Activated naive CD4-positive, alpha-beta T cell treated with anti-CD3 and anti-CD28 coated beads, Interleukin-2, amount 50 U/mL, for 24 hours (primary cell): ENCODE data around the gene FHOD3.

Experiments
- H3K27ac Mint-ChIP-seq: one replicate; pipeline ENCODE4 v1.8.0; 2021; ENCODE audit warnings: mild to moderate bottlenecking, mixed read lengths
- H3K27me3 Mint-ChIP-seq: one replicate; pipeline ENCODE4 v1.8.0; 2021; ENCODE audit warnings: mixed read lengths
- H3K36me3 Mint-ChIP-seq: one replicate; pipeline ENCODE4 v1.8.0; 2021; ENCODE audit warnings: mixed read lengths
- H3K4me1 Mint-ChIP-seq: one replicate; pipeline ENCODE4 v1.8.0; 2021; ENCODE audit warnings: mixed read lengths
- H3K4me3 Mint-ChIP-seq: one replicate; pipeline ENCODE4 v1.8.0; 2021; ENCODE audit warnings: mild to moderate bottlenecking, mixed read lengths
- H3K9me3 Mint-ChIP-seq: one replicate; pipeline ENCODE4 v1.8.0; 2021; ENCODE audit warnings: mixed read lengths

The FHOD3 gene

DNA sequence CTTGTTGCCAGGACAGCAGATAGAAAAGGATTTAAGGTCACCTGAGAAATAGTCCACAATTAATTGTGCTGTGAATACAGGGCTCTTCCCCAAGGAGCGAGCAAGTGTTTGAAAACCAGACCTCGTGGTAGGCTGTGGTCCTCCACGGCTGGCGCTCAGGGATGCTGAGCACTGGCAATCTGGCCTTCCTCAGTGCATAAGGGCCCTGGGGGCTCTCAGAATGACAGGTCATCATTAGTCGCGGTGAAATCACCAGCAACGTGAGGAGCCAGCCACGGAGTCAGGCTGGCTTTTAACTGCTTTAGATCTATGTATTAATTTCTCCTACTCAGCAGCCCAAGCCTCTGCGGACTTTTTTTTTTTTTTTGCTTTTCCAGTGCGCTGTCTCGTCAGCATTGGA lies 148.5 kb downstream of the FHOD3 start:
- Mint-ChIP-seq H3K36me3 (no peaks in the 10 kb centered on the region), H3K9me3 (no peaks in the 10 kb centered on the region), H3K27ac (no peak overlapping the region), H3K27me3 (peaks cover 14% of the 10 kb centered on the region), H3K4me1 (no peaks in the 10 kb centered on the region), H3K4me3 (no peak overlapping the region)

DNA sequence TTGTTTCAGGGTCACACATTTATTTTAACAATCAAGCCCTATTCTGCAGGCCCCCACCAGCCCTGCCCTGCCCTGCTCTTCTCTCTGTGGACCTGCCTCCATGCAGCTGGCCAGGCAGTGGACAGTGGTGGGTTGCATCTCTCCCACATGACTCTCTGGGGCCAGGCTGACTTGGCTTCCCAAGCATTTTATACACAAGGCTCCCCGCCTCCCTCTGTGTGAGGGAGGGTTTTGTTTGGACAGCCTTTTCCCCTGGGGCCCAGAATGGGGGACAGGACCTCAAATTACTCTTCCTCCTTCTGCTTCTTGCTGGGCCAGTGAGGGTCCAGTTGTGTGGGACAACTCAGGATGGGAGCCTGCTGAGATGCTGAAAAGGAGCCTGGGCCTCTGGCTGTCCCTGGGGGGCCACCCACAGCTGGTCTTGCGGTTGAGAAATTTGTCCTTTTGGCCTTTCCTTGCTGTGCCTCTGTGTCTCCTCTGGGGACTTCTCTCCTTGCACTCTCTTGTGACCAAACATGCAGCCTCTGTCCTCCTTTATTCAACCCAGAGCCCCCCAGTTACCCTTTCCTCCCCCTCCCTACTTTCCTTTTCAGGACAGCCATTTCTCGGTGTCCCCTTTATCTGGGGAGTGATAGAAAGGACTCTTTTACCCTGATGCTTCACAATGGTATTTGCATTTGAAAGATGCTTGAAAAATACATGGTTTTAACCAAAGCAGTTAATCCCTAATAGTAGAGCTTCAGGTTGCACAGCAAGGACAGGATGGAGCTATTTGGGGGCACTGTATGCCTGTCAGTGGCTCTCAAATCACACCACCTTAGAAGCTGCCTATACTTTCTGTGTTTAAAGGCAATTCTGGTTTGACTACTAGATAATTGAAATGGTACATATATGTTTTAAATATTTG lies 151.1 kb downstream of the FHOD3 start:
- H3K4me3 Mint-ChIP-seq: no peak overlapping the region
- no peaks in the 10 kb centered on the region for H3K4me1 Mint-ChIP-seq
- peaks cover 13% of the 10 kb centered on the region for H3K27me3 Mint-ChIP-seq
- H3K9me3 Mint-ChIP-seq: no peaks in the 10 kb centered on the region
- no peak overlapping the region for H3K27ac Mint-ChIP-seq
- H3K36me3 Mint-ChIP-seq: no peaks in the 10 kb centered on the region

DNA sequence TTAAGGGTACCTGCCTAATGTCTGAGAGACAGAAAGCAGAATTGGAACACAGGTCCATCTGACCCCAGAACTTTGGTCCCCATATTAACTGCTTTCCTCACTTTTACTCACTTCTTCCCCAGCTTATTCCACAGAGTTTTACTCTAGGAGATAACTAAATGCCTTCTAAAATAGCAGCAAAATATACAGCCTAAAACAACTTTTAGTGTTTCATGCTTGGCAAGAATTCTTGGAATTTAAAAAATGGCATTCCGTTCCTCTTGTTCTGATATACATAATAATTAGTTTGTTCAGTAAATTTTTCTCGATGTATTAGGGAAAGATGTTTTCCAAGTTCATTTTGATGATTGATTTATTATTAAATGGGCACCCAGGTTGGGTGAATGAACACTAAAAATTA lies 151.9 kb downstream of the FHOD3 start:
- Mint-ChIP-seq H3K4me3 (no peak overlapping the region), H3K4me1 (no peaks in the 10 kb centered on the region), H3K27ac (no peak overlapping the region), H3K9me3 (no peaks in the 10 kb centered on the region), H3K27me3 (peaks cover 12% of the 10 kb centered on the region), H3K36me3 (no peaks in the 10 kb centered on the region)

DNA sequence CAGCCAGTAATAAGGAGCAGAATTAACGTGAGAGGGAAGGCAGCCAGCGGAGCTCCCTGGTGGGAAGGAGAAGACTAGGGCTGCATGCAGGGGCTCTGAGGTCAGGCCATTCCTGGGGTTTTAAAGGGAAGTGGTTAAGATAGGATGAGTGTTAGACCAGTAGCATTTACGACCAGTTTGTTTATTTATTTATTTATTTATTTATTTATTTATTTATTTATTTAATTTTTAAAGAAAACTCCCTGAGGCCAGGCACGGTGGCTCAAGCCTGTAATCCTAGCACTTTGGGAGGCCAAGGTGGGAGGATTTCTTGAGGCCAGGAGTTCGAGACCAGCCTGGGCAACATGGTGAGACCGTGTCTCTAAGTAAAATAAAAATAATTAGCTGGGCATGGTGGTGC lies 152.8 kb downstream of the FHOD3 start:
- Mint-ChIP-seq H3K27ac (no peak overlapping the region), H3K27me3 (peaks cover 10% of the 10 kb centered on the region), H3K36me3 (no peaks in the 10 kb centered on the region), H3K4me1 (no peaks in the 10 kb centered on the region), H3K9me3 (no peaks in the 10 kb centered on the region), H3K4me3 (no peak overlapping the region)

DNA sequence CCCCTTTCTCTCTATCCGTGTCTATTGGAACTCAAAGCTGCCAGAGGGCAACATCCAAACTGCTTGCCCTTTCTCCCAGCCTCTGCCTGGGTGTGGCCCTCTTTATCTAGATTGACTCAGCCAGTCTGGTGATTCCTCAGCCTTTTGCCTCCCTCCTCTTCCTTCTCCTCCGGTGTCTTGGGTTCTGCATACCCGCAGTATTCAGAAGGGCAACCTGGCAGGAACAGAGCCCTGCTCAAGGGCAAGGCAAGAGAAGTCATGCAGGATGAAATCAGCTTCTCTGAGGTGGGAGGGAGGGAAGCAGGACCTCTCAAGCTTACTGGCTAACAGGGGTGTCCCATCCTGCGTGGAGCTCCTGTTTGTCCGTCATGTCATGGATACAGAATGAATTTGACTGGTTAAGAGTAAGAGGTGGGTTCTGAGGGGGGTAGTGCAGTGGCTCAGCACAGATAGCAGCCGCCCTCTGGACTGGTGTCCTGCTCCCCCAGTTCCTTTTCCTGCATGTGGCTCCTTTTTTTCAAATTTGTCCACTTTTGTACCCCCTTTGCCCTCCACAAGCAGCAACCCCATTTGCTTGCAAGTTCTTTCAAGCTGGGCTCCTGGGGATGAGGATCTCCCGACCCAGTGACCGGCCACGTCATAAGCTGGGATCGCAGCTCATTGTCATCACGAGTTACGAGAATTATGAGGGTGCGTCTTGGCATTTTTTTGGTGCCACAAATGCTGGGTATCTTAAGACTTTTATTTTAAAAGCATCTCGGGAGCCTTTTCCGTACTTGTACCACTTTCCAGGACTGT lies 154.1 kb downstream of the FHOD3 start:
- H3K4me1 Mint-ChIP-seq: no peaks in the 10 kb centered on the region

DNA sequence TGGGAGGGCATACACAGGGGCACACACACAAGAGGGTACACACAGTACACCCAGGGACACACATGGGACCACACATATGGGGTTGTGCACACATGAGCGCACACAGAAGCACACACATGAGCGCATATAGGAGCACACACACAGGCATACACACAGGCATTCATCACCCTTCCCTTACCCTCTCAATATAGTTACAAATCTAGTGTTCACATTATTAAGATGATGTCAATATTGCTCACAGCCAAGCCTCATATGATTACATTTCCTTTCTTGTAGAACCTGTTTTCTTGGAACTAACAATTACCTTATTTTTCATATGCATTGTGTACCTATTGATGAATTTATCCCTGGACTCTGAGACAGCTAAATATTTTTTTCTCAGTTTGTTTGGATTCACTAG lies 156.7 kb downstream of the FHOD3 start:
- no peaks in the 10 kb centered on the region for H3K9me3 Mint-ChIP-seq
- H3K4me1 Mint-ChIP-seq: no peaks in the 10 kb centered on the region
- H3K27me3 Mint-ChIP-seq: peaks cover 10% of the 10 kb centered on the region
- no peaks in the 10 kb centered on the region for H3K36me3 Mint-ChIP-seq
- H3K4me3 Mint-ChIP-seq: no peak overlapping the region
- no peak overlapping the region for H3K27ac Mint-ChIP-seq

More for the DNA sequence above, 154.1 kb downstream of the FHOD3 start:
- no peaks in the 10 kb centered on the region for H3K36me3 Mint-ChIP-seq
- H3K27me3 Mint-ChIP-seq: peaks cover 10% of the 10 kb centered on the region
- no peak overlapping the region for H3K4me3 Mint-ChIP-seq
- H3K9me3 Mint-ChIP-seq: no peaks in the 10 kb centered on the region
- no peak overlapping the region for H3K27ac Mint-ChIP-seq

DNA sequence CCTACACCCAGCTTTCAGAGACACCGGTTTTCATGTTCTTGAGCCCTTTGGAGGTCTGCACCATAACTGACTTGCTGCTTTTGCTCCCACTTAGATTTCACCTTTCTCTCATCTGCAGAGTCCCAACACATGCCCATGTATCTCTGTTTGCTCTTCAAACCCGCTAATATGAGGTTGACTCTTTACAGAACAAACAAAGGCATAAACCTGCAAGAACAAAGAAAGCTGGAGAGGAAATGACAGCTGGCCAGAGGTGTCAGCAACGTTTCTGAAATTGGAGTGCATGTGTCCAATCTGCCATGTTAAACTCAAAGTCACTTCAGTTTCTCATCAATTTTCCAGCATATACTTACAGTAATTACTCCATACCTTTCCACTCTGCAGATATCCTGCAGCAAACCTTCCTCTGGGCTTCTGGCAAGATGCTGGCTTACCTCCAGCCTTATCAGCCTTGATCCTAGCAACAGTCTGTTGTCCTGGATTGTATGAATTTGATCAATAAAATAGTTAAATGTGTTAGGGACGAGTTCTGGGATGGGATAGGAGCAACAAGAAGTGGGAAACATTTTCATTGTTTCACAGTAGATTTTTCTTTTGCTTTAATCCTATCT lies 157.4 kb downstream of the FHOD3 start:
- Mint-ChIP-seq H3K4me1 (no peaks in the 10 kb centered on the region), H3K36me3 (no peaks in the 10 kb centered on the region), H3K4me3 (no peak overlapping the region), H3K27me3 (peaks cover 10% of the 10 kb centered on the region), H3K27ac (no peak overlapping the region), H3K9me3 (no peaks in the 10 kb centered on the region)

DNA sequence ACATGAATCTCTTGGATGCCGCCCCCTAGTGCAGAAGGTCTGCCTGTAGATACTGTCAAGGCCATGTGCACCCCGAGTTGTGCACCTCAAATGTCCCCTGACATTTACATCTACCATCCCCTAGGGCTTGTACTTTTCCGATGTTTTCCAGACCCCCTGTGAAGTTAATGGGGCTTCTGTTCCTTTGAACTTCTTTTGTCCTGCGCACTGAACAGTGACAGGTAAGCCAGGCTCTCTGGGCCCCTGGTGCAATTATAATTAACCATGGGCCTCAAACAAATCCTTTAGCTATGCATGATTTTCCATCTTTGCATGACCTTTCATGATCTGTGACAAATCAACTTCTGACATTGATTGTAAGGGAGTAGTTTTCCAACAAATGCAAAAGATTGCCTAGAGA lies 158.4 kb downstream of the FHOD3 start:
- H3K27me3 Mint-ChIP-seq: peaks cover 8% of the 10 kb centered on the region
- no peaks in the 10 kb centered on the region for H3K9me3 Mint-ChIP-seq
- H3K36me3 Mint-ChIP-seq: no peaks in the 10 kb centered on the region
- no peak overlapping the region for H3K27ac Mint-ChIP-seq
- no peaks in the 10 kb centered on the region for H3K4me1 Mint-ChIP-seq
- no peak overlapping the region for H3K4me3 Mint-ChIP-seq

DNA sequence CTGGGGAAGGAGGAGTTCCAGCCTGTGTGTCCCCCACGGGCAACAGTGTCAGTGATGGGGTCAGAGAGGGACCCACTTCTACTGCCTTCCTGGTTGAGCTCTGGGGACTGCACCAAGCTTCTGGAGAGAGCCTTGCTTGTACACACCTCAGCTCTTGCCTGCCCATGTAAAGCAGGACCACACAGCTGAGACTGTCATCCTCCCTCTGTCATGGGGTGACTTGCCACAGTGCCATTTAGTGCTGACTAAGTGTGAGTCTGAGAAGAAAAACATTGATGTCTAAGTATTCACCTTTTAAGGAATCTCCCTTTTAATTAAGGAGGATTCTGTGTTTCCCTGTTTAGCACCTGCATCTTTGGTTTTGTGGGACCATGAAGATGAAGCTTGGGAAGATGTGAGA lies 159.1 kb downstream of the FHOD3 start:
- no peaks in the 10 kb centered on the region for H3K9me3 Mint-ChIP-seq
- H3K4me3 Mint-ChIP-seq: no peak overlapping the region
- no peaks in the 10 kb centered on the region for H3K4me1 Mint-ChIP-seq
- H3K27me3 Mint-ChIP-seq: peaks cover 6% of the 10 kb centered on the region
- no peak overlapping the region for H3K27ac Mint-ChIP-seq
- no peaks in the 10 kb centered on the region for H3K36me3 Mint-ChIP-seq

DNA sequence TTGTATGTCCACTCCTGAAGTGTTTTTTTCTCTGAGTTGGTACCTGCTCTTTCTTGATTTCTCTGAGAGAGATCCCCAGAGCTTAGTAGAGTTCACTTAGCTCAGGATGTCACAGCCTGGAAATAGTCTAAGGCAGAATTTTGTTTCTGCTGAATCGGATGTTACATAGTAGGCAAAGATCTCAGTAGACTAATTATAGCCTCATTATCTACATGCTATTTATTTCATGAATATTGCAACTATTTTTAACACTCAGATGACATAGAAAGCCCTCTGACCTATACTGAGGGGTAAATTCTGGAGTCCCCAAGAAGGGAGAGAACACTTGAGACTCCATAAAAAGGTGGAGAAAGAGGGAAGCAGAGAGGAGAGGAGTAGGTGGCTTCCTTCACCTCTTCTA lies 160.2 kb downstream of the FHOD3 start:
- no peaks in the 10 kb centered on the region for H3K4me1 Mint-ChIP-seq
- H3K4me3 Mint-ChIP-seq: no peak overlapping the region
- no peaks in the 10 kb centered on the region for H3K36me3 Mint-ChIP-seq
- H3K27me3 Mint-ChIP-seq: peaks cover 3% of the 10 kb centered on the region
- no peaks in the 10 kb centered on the region for H3K9me3 Mint-ChIP-seq
- no peak overlapping the region for H3K27ac Mint-ChIP-seq

DNA sequence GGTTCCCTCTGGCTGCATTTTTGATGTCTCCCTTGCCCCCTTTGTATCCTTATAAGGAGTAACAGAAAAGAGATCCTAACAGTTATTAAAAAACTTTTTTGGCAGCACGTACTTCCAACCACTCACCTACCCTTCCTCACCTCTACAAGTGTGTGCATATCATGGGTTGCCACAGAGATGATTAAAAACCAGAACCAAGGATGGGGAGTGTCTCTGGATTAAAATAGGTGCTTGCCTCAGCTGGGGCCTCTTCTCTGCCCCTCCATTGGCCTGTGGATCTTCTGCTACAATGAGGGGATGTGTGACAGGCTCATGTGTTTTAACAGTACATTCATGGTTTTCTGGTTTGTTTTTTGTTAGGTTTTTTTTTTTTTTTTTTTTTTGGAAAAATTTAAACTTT lies 160.8 kb downstream of the FHOD3 start:
- no peak overlapping the region for H3K4me3 Mint-ChIP-seq
- no peaks in the 10 kb centered on the region for H3K4me1 Mint-ChIP-seq
- no peaks in the 10 kb centered on the region for H3K36me3 Mint-ChIP-seq
- peaks cover 3% of the 10 kb centered on the region for H3K27me3 Mint-ChIP-seq
- H3K27ac Mint-ChIP-seq: no peak overlapping the region
- H3K9me3 Mint-ChIP-seq: no peaks in the 10 kb centered on the region

DNA sequence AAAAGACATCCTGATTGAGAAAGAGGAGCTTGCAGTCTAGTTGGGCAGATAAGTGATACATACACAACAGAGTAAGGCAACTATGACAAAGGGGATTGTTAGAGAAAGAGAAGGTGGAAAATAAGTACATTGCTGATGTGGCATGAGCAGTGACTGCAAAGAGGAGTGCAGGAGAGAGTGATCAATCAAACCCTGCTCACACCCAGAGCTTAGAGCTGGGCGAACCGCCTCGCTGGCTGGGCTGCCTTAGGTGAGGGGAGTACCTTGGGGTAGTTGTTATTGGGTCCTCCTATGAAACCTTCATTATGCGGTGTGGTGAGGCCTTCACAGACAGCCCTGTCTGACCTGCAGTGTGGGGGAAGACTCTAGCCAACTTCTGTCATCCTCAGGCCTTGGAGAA lies 161.7 kb downstream of the FHOD3 start:
- H3K4me3 Mint-ChIP-seq: no peak overlapping the region
- H3K9me3 Mint-ChIP-seq: no peaks in the 10 kb centered on the region
- H3K27ac Mint-ChIP-seq: no peak overlapping the region
- H3K36me3 Mint-ChIP-seq: no peaks in the 10 kb centered on the region
- peaks cover 3% of the 10 kb centered on the region for H3K27me3 Mint-ChIP-seq
- H3K4me1 Mint-ChIP-seq: no peaks in the 10 kb centered on the region

DNA sequence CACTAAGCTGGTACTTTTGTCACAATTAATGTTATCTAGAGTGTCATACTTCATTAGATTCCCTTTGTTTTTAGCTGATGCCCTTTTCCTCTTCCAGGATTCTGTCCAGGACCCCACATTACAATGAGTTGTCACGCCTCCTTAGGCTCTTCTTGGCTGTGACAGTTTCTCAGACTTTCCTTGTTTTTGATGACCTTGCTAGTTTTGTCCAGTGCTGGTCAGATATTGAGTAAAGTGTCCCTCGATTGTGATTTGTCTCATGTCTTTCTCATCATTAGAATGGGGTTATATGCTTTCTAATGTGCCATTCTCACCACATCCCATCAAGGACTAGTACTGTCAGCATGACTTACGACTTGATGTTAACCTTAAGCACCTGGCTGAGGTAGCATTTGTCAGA lies 162.3 kb downstream of the FHOD3 start:
- Mint-ChIP-seq H3K27ac (no peak overlapping the region), H3K4me1 (no peaks in the 10 kb centered on the region), H3K27me3 (peaks cover 2% of the 10 kb centered on the region), H3K36me3 (no peaks in the 10 kb centered on the region), H3K9me3 (no peaks in the 10 kb centered on the region), H3K4me3 (no peak overlapping the region)

DNA sequence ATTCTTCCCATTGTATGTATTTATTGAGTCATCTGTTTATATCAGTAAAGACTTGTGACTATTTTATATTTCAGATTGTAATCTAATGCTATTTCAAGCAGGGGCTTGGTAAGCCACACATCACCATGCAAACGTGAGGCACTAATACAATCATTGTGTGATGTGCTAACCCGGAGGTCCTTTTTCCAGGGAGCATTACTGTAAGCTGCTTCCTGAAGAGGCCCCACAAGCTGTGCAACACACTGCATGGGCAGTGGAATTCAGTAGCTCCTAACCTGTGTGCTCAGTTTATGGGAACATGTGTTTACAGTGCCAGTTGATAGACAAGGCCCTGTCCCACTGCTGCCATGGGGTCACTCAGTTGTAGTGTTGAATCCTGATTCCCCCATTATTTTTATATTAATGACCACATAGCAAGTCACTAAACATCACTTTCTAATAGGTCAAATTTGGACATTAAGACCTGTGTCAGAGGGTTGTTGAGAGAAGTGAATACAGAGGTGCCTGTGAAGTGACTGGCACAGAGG lies 162.9 kb downstream of the FHOD3 start:
- H3K27ac Mint-ChIP-seq: no peak overlapping the region
- no peaks in the 10 kb centered on the region for H3K27me3 Mint-ChIP-seq
- no peaks in the 10 kb centered on the region for H3K9me3 Mint-ChIP-seq
- no peak overlapping the region for H3K4me3 Mint-ChIP-seq
- no peaks in the 10 kb centered on the region for H3K36me3 Mint-ChIP-seq
- no peaks in the 10 kb centered on the region for H3K4me1 Mint-ChIP-seq

DNA sequence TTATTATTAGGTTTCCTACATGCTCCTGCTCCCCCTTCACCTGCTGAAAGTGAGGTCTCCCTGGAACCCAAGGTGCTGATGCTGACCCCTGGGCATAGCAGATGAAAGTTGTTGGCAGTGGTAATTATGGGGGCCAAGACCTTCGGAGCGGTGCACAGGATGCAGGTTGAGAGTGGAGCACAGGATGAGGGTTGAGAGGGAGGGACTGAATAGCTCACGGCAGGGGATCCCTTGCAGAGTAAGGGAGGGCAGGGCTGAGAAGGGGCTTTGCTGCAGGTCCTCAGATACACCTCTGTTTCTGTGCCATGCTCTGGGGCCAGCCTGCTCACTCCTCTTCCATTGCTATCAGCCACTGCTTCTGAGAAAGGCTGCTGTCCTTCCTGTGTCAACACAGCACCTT lies 163.3 kb downstream of the FHOD3 start:
- H3K36me3 Mint-ChIP-seq: no peaks in the 10 kb centered on the region
- no peaks in the 10 kb centered on the region for H3K27me3 Mint-ChIP-seq
- no peaks in the 10 kb centered on the region for H3K9me3 Mint-ChIP-seq
- no peak overlapping the region for H3K4me3 Mint-ChIP-seq
- no peaks in the 10 kb centered on the region for H3K4me1 Mint-ChIP-seq
- no peak overlapping the region for H3K27ac Mint-ChIP-seq

DNA sequence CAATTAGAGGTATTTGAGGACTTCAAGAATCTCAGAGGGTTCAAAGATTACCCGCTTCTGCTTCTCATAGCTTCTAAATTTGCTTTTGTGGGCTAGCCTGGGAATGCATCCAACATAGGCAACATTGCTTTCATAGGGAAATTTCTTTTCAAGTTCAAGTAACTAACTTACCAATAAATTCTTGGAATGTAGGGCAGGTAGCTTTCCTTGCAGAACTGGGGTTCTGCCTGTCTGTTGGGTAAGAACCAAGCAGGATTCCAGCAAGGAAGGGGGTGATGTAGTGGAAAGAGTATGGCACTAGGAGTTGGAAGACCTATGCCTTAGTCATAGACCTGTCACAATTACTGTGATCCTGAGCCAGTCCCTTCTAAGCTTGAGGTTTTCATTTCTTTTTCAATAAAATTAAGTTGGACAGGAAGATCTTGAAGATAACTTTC lies 164.1 kb downstream of the FHOD3 start:
- H3K9me3 Mint-ChIP-seq: no peaks in the 10 kb centered on the region
- H3K4me1 Mint-ChIP-seq: no peaks in the 10 kb centered on the region
- no peak overlapping the region for H3K27ac Mint-ChIP-seq
- no peak overlapping the region for H3K4me3 Mint-ChIP-seq
- H3K27me3 Mint-ChIP-seq: no peaks in the 10 kb centered on the region
- no peaks in the 10 kb centered on the region for H3K36me3 Mint-ChIP-seq
